GM23338 (cell line): Measurements from ENCODE around the gene EIF4G3. TPM values are rescaled to one million over a fixed set of nuclear protein-coding genes. Genes with fewer than 3 reads are reported as not detected.

Experiments
- ATAC-seq: fragments of 200-7000 bp; cut with Tn5 transposase; 3 replicates; pipeline ENCODE4 v1.9.1; 2020
- DNase-seq: peaks from one replicate; pipeline ENCODE4 v3.0.0-alpha.2; 2015; ENCODE audit warnings: low spot score
- H2AFZ ChIP-seq: fragments of 200-600 bp; sonication (generic); 2 replicates; pipeline ENCODE4 v1.8.0; 2016; ENCODE audit warnings: antibody characterized with exemption, mild to moderate bottlenecking, moderate library complexity
- H3F3A ChIP-seq: fragments of 200-600 bp; sonication (generic); replicated peaks from 2 replicates; pipeline ENCODE4 v1.8.0; 2017; ENCODE audit warnings: antibody characterized with exemption, mixed run types, low read depth
- H3K27ac ChIP-seq: fragments of 200-600 bp; sonication (generic); 2 replicates; pipeline ENCODE4 v1.6.1; 2016; ENCODE audit warnings: low read depth
- H3K27me3 ChIP-seq: fragments of 200-600 bp; sonication (generic); 2 replicates; pipeline ENCODE4 v1.8.0; 2016; ENCODE audit warnings: mild to moderate bottlenecking, mixed run types, moderate library complexity; ENCODE audit not compliant: insufficient read depth
- H3K36me3 ChIP-seq: fragments of 200-600 bp; sonication (generic); 2 replicates; pipeline ENCODE4 v1.8.0; 2016; ENCODE audit warnings: mild to moderate bottlenecking; ENCODE audit not compliant: insufficient read depth
- H3K4me1 ChIP-seq: fragments of 200-600 bp; sonication (generic); 2 replicates; pipeline ENCODE4 v1.8.0; 2016; ENCODE audit warnings: mild to moderate bottlenecking, moderate library complexity; ENCODE audit not compliant: insufficient read depth
- H3K4me2 ChIP-seq: fragments of 200-600 bp; sonication (generic); 2 replicates; pipeline ENCODE4 v1.7.1; 2017; ENCODE audit warnings: mixed run types
- H3K4me3 ChIP-seq: fragments of 200-600 bp; sonication (generic); 2 replicates; pipeline ENCODE4 v1.6.1; 2016; ENCODE audit warnings: mixed run types
- H3K79me2 ChIP-seq: fragments of 200-600 bp; sonication (generic); replicated peaks from 2 replicates; pipeline ENCODE4 v1.8.0; 2017; ENCODE audit warnings: mild to moderate bottlenecking; ENCODE audit not compliant: insufficient read depth
- H3K9me2 ChIP-seq: fragments of 200-600 bp; sonication (generic); 2 replicates; pipeline ENCODE4 v1.8.0; 2017; ENCODE audit not compliant: insufficient read depth
- H4K20me1 ChIP-seq: fragments of 200-600 bp; sonication (generic); replicated peaks from 2 replicates; pipeline ENCODE4 v1.8.0; 2017; ENCODE audit warnings: mild to moderate bottlenecking; ENCODE audit not compliant: insufficient read depth
- H3K27ac Mint-ChIP-seq: 2 replicates; pipeline ENCODE4 v1.8.0; 2020; ENCODE audit warnings: inconsistent platforms, mild to moderate bottlenecking, moderate library complexity, mixed read lengths
- H3K27me3 Mint-ChIP-seq: 3 replicates; pipeline ENCODE4 v1.8.0; 2022; ENCODE audit warnings: low read depth, mild to moderate bottlenecking, moderate library complexity, mixed read lengths, inconsistent platforms; ENCODE audit not compliant: insufficient read depth, poor library complexity
- H3K36me3 Mint-ChIP-seq: 3 replicates; pipeline ENCODE4 v1.8.0; 2021; ENCODE audit warnings: low read depth, mild to moderate bottlenecking, inconsistent platforms, moderate library complexity, mixed read lengths
- H3K4me1 Mint-ChIP-seq: 3 replicates; pipeline ENCODE4 v1.8.0; 2020; ENCODE audit warnings: mild to moderate bottlenecking, inconsistent platforms, mixed read lengths
- H3K4me3 Mint-ChIP-seq: 3 replicates; pipeline ENCODE4 v1.8.0; 2021; ENCODE audit warnings: moderate library complexity, mild to moderate bottlenecking, inconsistent platforms, mixed read lengths
- H3K9me3 Mint-ChIP-seq: 3 replicates; pipeline ENCODE4 v1.8.0; 2020; ENCODE audit warnings: moderate library complexity, mild to moderate bottlenecking, inconsistent platforms, mixed read lengths
- CTCF ChIP-seq, 2 experiments: fragments of 200-600 bp in 1 of 2; sonication (generic) in 1 of 2; conservative IDR thresholded peaks; 2 replicates each; pipeline versions ENCODE4 v1.5.1 to v1.6.1; 2016 to 2017; ENCODE audit warnings: antibody characterized with exemption in 2 of 2, low read depth in 2 of 2, mild to moderate bottlenecking in 2 of 2, moderate library complexity in 1 of 2
- JUNB ChIP-seq: IDR thresholded peaks from one replicate; pipeline ENCODE4 v1.6.1; 2016; ENCODE audit warnings: antibody characterized with exemption; ENCODE audit not compliant: unreplicated experiment
- ZNF331 ChIP-seq: fragments of 250-450 bp; sonication (Bioruptor Pico); IDR thresholded peaks from 2 replicates; pipeline ENCODE4 v1.5.0; 2020; ENCODE audit warnings: low read depth, mild to moderate bottlenecking, moderate library complexity
- polyA plus RNA-seq: library from polyadenylated mRNA; unstranded; fragments of >200 nt; fragmentation: Nextera tagmentation; extraction: Ambion mirVana; gene quantifications from 2 replicates; pipeline ENCODE4 v1.2.1, GENCODE V29; 2016
- total RNA-seq: library from RNA; depleted of rRNA; stranded (reverse); fragments of >200 nt; shearing (Covaris generic); gene quantifications from 2 replicates; pipeline ENCODE4 v1.2.3, GENCODE V29; 2014
- TF ChIP-seq, protein P1 (sequence below): fragments of 250-450 bp; sonication (Bioruptor Pico); IDR thresholded peaks from 2 replicates; pipeline ENCODE4 v1.5.0; 2020; ENCODE audit warnings: mild to moderate bottlenecking, moderate library complexity
- TF ChIP-seq, protein P2 (sequence below): IDR thresholded peaks from one replicate; pipeline ENCODE4 v1.6.1; 2018; ENCODE audit warnings: antibody characterized with exemption; ENCODE audit not compliant: unreplicated experiment

The EIF4G3 gene
- total and polyA plus RNA-seq, 2 experiments from 2014 or later: 37.9 to 68.1 TPM

- no peak overlapping the region for H3K27ac ChIP-seq
- H3K27me3 Mint-ChIP-seq: peaks cover 2% of the 10 kb centered on the region
- H3K4me3 Mint-ChIP-seq: no peak overlapping the region
- H3K9me3 Mint-ChIP-seq: no peaks in the 10 kb centered on the region
- no peak overlapping the region for H3K4me3 ChIP-seq
- H4K20me1 ChIP-seq: no peaks in the 10 kb centered on the region; the same call in none of the 2 replicates
- no peak for TF ChIP-seq JUNB
- no peak for TF ChIP-seq ZNF331
- TF ChIP-seq, protein P1, sequence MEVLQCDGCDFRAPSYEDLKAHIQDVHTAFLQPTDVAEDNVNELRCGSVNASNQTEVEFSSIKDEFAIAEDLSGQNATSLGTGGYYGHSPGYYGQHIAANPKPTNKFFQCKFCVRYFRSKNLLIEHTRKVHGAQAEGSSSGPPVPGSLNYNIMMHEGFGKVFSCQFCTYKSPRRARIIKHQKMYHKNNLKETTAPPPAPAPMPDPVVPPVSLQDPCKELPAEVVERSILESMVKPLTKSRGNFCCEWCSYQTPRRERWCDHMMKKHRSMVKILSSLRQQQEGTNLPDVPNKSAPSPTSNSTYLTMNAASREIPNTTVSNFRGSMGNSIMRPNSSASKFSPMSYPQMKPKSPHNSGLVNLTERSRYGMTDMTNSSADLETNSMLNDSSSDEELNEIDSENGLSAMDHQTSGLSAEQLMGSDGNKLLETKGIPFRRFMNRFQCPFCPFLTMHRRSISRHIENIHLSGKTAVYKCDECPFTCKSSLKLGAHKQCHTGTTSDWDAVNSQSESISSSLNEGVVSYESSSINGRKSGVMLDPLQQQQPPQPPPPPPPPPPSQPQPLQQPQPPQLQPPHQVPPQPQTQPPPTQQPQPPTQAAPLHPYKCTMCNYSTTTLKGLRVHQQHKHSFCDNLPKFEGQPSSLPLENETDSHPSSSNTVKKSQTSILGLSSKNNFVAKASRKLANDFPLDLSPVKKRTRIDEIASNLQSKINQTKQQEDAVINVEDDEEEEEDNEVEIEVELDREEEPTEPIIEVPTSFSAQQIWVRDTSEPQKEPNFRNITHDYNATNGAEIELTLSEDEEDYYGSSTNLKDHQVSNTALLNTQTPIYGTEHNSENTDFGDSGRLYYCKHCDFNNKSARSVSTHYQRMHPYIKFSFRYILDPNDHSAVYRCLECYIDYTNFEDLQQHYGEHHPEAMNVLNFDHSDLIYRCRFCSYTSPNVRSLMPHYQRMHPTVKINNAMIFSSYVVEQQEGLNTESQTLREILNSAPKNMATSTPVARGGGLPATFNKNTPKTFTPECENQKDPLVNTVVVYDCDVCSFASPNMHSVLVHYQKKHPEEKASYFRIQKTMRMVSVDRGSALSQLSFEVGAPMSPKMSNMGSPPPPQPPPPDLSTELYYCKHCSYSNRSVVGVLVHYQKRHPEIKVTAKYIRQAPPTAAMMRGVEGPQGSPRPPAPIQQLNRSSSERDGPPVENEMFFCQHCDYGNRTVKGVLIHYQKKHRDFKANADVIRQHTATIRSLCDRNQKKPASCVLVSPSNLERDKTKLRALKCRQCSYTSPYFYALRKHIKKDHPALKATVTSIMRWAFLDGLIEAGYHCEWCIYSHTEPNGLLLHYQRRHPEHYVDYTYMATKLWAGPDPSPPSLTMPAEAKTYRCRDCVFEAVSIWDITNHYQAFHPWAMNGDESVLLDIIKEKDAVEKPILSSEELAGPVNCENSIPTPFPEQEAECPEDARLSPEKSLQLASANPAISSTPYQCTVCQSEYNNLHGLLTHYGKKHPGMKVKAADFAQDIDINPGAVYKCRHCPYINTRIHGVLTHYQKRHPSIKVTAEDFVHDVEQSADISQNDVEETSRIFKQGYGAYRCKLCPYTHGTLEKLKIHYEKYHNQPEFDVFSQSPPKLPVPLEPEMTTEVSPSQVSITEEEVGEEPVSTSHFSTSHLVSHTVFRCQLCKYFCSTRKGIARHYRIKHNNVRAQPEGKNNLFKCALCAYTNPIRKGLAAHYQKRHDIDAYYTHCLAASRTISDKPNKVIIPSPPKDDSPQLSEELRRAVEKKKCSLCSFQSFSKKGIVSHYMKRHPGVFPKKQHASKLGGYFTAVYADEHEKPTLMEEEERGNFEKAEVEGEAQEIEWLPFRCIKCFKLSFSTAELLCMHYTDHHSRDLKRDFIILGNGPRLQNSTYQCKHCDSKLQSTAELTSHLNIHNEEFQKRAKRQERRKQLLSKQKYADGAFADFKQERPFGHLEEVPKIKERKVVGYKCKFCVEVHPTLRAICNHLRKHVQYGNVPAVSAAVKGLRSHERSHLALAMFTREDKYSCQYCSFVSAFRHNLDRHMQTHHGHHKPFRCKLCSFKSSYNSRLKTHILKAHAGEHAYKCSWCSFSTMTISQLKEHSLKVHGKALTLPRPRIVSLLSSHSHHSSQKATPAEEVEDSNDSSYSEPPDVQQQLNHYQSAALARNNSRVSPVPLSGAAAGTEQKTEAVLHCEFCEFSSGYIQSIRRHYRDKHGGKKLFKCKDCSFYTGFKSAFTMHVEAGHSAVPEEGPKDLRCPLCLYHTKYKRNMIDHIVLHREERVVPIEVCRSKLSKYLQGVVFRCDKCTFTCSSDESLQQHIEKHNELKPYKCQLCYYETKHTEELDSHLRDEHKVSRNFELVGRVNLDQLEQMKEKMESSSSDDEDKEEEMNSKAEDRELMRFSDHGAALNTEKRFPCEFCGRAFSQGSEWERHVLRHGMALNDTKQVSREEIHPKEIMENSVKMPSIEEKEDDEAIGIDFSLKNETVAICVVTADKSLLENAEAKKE (CRISPR knock-in tag): no peak
- no peak for TF ChIP-seq CTCF (conservative IDR thresholded peaks at IDR 0.05; ENCODE audit: low read depth in 2 of 2)
- TF ChIP-seq, protein P2, sequence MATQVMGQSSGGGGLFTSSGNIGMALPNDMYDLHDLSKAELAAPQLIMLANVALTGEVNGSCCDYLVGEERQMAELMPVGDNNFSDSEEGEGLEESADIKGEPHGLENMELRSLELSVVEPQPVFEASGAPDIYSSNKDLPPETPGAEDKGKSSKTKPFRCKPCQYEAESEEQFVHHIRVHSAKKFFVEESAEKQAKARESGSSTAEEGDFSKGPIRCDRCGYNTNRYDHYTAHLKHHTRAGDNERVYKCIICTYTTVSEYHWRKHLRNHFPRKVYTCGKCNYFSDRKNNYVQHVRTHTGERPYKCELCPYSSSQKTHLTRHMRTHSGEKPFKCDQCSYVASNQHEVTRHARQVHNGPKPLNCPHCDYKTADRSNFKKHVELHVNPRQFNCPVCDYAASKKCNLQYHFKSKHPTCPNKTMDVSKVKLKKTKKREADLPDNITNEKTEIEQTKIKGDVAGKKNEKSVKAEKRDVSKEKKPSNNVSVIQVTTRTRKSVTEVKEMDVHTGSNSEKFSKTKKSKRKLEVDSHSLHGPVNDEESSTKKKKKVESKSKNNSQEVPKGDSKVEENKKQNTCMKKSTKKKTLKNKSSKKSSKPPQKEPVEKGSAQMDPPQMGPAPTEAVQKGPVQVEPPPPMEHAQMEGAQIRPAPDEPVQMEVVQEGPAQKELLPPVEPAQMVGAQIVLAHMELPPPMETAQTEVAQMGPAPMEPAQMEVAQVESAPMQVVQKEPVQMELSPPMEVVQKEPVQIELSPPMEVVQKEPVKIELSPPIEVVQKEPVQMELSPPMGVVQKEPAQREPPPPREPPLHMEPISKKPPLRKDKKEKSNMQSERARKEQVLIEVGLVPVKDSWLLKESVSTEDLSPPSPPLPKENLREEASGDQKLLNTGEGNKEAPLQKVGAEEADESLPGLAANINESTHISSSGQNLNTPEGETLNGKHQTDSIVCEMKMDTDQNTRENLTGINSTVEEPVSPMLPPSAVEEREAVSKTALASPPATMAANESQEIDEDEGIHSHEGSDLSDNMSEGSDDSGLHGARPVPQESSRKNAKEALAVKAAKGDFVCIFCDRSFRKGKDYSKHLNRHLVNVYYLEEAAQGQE: no peak
- no peaks in the 10 kb centered on the region for H3K79me2 ChIP-seq
- no peaks in the 10 kb centered on the region for H3K9me2 ChIP-seq
- ATAC-seq (no peak), DNase-seq (no peak)
- no peak overlapping the region for H3K27ac Mint-ChIP-seq
- no peak overlapping the region for H2AFZ ChIP-seq
- H3F3A ChIP-seq: no peaks in the 10 kb centered on the region
- peaks cover 28% of the 10 kb centered on the region for H3K36me3 ChIP-seq
- H3K4me1 ChIP-seq: no peaks in the 10 kb centered on the region
- no peaks in the 10 kb centered on the region for H3K4me1 Mint-ChIP-seq
- no peaks in the 10 kb centered on the region for H3K27me3 ChIP-seq
- H3K36me3 Mint-ChIP-seq: peaks cover 16% of the 10 kb centered on the region
- no peak overlapping the region for H3K4me2 ChIP-seq
Observed at GRCh38 chr1:20867062-20867461, 309.6 kb downstream of the EIF4G3 start.
